Measurements from ENCODE around the gene NTSR2.

The NTSR2 gene

GRCh38 chr2:11657195-11657594, 12.8 kb downstream of the NTSR2 start:
- no peak for DNase-seq

GRCh38 chr2:11656671-11657101, 13.3 kb downstream of the NTSR2 start:
- DNase-seq: no peak

DNA sequence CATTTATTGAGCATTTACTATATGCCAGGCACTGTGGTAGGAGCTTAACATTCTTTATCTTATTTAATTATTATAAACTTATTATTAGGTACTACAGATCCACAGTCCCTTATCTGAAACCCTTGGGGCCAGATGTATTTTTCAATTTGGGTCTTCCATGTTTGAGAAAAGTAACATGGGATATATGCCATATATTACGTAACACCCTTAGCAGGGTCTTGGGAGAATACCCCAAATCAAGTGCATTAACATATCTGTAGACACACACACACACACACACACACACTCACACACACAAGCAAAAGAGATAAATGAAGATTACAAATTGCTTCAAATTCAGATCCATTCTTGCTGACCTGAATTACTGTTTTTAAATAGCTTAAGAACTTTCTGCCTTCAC, 13.7 kb downstream of the NTSR2 start:
- no peak for DNase-seq

DNA sequence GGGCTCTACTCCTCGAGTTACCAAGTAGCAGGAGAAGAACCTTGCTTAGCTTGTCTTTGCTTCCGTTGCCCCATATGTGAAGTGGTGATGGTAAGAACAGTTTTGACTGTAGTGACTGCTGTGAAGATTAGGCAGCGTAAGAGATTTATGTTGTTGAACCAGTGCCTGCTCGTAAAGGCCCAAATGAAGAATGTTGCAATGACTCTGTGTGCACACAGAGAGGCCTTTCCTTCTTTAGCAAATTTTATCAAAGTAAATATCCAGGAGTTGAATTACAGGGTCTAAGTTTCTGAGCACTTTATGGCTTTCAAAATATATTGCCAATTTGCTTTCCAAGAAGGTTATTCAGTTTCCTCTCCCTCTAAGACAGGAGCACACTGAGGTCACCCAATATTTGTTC, 14.5 kb downstream of the NTSR2 start:
- no peak for DNase-seq

- no peak for DNase-seq
These were observed 17.4 kb downstream of the NTSR2 start for GRCh38 chr2:11652553-11652952.

GRCh38 chr2:11651856-11652548, 18.0 kb downstream of the NTSR2 start:
- DNase-seq: no peak

- no peak for DNase-seq
These were observed 20.9 kb downstream of the NTSR2 start for GRCh38 chr2:11649093-11649492.

DNA sequence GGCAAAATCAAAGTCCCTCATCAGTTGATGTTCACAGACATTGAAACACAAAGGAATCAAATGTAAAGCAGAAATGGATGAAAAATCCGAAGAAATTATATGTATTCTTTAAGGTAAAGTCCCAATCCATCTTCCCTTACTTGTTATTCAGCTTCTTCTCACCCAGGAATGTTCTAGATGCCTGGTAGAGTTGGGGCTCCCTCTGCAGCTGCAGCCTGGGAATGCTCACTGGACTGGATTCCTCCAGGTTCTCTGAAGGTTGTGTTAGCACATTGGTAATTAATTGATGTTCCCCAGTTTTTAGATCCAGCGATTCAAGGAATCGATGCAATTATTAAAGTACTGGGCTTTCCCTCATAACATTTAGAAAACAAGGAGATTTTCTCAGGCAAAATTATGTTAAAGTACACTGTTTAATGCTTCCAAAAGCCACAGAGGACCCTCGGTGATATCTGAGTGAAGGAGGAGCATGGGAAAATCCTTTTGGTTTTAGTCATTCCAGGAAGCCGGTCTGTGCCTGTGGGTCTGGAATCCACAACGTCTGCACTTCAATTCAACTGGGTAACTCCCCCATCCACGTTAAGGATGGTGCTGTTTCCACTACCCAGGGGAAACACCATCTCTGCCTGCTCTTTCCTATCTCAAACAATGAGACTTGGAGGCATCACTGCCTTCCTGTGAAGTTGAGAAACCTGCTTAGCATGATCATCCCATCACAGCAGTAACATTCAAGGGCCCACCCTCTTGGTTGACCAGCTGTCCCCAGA, 22.0 kb downstream of the NTSR2 start:
- no peak for DNase-seq

- DNase-seq: no peak
These were observed 23.5 kb downstream of the NTSR2 start for GRCh38 chr2:11646530-11646929.

GRCh38 chr2:11644293-11644692, 25.7 kb downstream of the NTSR2 start:
- DNase-seq: no peak

GRCh38 chr2:11642972-11643371, 27.0 kb downstream of the NTSR2 start:
- no peak for DNase-seq

GRCh38 chr2:11640132-11640531, 29.9 kb downstream of the NTSR2 start:
- no peak for DNase-seq

GRCh38 chr2:11639503-11639902, 30.5 kb downstream of the NTSR2 start:
- DNase-seq: no peak

DNA sequence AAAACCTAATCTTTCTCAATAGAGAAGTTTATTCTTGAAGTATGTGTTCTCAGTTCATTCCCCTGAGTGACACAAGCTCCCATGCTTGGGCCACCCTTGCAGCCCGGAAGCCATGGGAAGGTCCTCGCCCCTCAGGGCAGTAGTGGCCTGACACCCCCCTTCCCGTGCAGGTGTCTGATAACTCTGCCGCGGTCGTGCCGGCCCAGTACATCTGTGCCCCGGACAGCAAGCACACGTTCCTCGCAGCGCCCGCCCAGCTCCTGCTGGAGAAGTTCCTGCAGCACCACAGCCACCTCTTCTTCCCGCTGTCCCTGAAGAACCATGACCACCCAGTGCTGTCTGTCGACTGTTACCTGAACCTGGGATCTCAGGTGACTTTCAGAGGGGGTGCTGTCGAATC, 32.4 kb downstream of the NTSR2 start:
- no peak for DNase-seq

GRCh38 chr2:11636593-11637295, 33.3 kb downstream of the NTSR2 start:
- no peak for DNase-seq

- no peak for DNase-seq
These were observed 34.9 kb downstream of the NTSR2 start for GRCh38 chr2:11635141-11635540.

- no peak for DNase-seq
These were observed 35.4 kb downstream of the NTSR2 start for GRCh38 chr2:11634584-11634983.

- DNase-seq: no peak
These were observed 36.0 kb downstream of the NTSR2 start for GRCh38 chr2:11633923-11634478.

- no peak for DNase-seq
These were observed 38.5 kb downstream of the NTSR2 start for GRCh38 chr2:11631462-11631861.

DNA sequence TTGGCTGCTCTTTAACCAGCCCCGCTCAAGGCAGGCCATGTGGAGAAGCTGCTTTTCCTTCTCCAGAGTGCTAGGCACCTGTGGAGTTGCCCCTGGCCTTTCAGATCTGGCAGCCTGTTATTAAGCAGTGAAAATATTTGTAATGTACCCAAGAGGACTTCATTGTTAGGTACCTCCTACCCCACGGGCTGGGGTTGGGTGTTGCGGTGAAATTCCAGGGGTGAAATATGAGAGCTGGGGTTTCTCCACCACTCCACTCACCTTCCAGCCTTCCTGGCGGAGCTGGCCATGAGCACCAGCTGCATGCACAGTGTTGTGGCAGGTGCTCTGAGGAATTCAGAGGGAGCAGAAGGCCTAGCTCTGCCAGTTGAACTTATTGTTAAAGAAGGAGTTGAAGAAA, 39.1 kb downstream of the NTSR2 start:
- DNase-seq: no peak

DNA sequence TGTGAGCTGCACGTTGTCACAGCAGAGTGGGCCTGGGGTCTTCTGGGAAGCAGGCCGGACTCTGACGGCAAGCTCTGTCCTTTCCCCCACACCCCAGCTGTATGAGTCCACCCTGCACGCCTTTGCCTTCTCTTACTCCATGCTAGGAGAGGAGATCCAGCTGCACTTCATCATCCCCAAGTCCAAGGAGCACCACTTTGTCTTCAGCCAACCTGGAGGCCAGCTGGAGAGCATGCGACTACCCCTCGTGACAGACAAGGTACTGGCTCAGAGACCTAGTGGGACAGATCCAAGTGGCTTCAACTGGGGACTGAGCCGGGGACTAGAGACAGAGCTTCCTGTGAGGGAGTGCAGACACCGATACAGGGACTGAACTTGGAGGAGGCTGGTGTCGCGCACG, 40.1 kb downstream of the NTSR2 start:
- DNase-seq: no peak

GRCh38 chr2:11629215-11629614, 40.8 kb downstream of the NTSR2 start:
- no peak for DNase-seq

DNA sequence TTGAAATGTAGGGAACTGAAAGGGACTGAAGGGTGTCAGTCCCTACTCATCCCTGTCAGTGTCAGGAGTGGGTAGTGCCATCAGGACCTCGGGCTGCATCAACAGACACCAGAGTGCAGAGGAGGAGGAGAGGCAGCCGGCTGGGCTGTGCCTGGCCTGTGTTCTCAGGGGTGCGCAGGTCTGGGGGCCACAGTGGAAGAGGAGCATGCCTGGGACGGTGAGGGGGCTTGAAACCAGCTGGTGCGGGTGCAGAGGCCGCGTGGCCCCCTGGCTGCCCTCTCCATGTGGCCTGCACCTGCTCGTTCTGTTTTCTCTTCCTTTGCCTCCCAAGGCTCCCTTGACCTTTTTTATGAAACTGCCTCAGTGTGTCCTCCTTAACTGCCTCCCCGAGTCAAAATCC, 41.3 kb downstream of the NTSR2 start:
- no peak for DNase-seq

- no peak for DNase-seq
These were observed 44.3 kb downstream of the NTSR2 start for GRCh38 chr2:11625671-11626070.
